Measurements from ENCODE around the gene HACL1. TPM values are rescaled to one million over a fixed set of nuclear protein-coding genes. Genes with fewer than 3 reads are reported as not detected.
A peak's percentile ranks its signal among the peaks of the same experiment; 100 is the strongest.

The HACL1 gene
- total RNA-seq, 4 donors from 2014 or later, result 19.8 to 26.4 (median 21.1) TPM

DNA sequence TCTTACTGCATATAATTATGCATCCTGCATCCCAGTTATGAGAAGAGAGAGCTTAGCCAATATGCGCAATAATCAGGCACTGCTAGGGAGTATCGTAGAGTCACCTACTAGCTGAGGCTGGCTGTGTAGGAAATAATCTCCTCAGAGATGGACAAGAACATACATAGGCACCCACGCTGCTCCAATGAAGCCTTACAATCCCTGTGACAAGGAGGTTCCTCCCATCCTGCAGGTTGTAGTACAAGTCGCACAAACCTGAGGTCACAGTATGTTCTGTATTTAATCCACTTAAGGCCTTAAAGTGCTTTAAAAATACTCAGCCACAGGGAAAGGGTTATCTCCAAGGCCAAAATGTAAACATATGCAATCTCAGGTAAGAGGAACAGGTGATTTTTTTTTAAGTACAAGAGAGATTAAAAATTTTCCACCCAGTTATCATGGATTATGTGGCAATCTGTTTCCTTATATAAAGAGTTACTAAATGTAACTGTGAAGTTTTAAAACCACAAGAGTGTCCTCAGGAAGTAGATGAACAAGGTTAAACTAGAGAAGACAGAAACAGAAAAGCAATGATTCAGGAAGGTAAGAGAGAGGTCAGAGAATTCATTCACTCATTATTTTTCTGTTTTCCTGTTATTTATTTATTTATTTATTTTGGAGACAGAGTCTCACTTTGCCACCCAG, 72.4 kb downstream of the HACL1 start:
- ATAC-seq (ENCODE audit: low FRiP score), result no peak
- TF ChIP-seq, protein P1, sequence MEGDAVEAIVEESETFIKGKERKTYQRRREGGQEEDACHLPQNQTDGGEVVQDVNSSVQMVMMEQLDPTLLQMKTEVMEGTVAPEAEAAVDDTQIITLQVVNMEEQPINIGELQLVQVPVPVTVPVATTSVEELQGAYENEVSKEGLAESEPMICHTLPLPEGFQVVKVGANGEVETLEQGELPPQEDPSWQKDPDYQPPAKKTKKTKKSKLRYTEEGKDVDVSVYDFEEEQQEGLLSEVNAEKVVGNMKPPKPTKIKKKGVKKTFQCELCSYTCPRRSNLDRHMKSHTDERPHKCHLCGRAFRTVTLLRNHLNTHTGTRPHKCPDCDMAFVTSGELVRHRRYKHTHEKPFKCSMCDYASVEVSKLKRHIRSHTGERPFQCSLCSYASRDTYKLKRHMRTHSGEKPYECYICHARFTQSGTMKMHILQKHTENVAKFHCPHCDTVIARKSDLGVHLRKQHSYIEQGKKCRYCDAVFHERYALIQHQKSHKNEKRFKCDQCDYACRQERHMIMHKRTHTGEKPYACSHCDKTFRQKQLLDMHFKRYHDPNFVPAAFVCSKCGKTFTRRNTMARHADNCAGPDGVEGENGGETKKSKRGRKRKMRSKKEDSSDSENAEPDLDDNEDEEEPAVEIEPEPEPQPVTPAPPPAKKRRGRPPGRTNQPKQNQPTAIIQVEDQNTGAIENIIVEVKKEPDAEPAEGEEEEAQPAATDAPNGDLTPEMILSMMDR (IDR thresholded peaks at IDR 0.05), result no peak
- DNase-seq (ENCODE audit: low spot score), result no peak

DNA sequence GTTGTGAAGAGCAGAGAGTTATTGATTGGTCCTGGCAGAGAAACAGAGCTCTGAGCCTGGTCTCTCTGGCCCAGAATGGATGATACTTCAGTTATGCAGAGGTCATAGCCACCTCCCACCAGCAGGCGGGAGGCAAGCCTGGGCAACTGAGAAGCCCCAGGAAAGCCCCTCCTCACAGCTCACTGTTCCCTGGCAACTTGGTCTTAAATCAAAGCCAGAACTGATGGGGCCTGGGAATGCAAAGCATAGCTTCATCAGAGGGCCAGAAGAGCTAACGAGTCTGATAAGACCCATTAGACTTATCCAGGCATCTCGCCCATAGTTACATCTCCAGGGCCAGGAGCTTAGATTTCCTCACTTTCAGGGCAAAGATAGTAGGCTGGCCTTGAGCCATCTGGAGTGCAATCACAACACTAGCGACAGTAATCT, 74.3 kb downstream of the HACL1 start:
- DNase-seq (ENCODE audit: low spot score), result no peak
- TF ChIP-seq, protein P1 (IDR thresholded peaks at IDR 0.05), result no peak
- ATAC-seq (ENCODE audit: low FRiP score), result peak; percentile 82

DNA sequence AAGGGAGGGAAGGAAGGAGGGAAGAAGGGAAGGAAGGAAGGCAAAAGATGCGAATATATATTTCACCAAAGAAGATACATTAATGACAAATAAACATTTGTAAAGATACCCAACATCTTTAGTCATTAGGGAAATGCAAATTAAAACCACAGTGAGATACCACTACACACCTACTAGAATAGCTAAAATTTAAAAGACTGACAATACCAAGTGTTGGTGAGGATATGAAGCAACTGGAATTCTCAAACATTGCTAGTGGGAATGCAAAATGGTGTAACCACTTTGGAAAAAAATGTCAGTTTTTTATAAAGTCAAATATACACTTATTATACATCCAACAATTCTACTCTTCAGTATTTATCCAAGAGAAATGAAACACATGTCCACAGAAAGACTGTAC, 75.6 kb downstream of the HACL1 start:
- no peak for ATAC-seq (ENCODE audit: low FRiP score)
- TF ChIP-seq, protein P1 (IDR thresholded peaks at IDR 0.05), result no peak
- no peak for DNase-seq (ENCODE audit: low spot score)

DNA sequence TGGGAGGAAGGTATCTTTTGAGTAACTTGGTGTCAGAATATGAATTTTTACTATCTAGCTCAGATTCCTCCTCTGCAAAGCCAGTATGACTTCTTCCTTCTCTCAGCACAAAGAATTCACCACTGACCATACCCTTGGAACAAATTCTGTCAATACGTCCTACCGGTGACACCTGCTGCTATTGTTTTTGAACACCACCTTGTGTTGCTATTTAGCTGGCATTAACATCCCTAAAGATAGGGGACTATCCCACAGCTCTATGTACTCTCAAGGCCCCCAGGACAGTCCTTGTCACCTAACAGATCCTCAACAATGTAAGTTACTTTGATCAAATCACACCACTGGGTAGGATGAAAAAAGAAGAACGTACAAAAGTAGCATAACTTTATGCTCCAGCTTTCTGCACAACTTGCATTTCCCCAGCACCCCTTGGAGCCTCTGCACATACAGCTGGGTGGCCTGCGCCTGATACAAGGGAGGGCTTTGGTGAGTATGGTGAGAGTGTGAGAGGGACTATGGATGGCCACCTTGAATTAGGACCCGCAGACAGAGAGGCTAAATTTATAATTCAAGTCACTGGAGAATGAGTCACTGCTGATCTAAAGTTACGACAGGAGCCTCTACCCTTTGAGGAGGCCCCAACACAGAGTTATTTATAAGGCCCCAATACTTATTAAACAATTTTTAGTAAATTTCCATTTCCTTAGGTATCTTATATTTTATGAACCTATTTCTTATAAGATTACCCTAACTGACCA, 77.5 kb downstream of the HACL1 start:
- ATAC-seq (ENCODE audit: low FRiP score) (no peak), DNase-seq (ENCODE audit: low spot score) (no peak)
- TF ChIP-seq, protein P1 (IDR thresholded peaks at IDR 0.05), result no peak

DNA sequence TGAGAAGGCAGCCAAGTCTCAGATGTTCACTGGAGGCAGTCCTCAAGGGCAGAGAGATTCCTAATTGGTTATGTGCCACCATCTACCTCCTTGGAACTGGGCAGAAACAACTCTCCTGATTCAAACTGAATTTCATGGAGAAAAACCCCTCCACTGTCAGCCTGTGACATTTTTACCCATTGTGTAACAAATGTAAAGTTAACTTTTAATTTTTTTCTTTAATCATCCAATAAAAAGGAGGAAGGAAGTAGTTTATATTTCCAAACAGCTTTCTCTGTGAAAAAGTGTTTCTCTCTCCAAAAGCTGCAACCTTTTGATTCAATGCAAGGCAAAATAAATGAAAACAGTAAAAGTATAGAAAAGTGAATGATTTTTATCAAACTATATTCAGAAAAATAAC, 79.4 kb downstream of the HACL1 start:
- DNase-seq (ENCODE audit: low spot score), result no peak
- ATAC-seq (ENCODE audit: low FRiP score), result no peak
- TF ChIP-seq, protein P1 (IDR thresholded peaks at IDR 0.05), result no peak

DNA sequence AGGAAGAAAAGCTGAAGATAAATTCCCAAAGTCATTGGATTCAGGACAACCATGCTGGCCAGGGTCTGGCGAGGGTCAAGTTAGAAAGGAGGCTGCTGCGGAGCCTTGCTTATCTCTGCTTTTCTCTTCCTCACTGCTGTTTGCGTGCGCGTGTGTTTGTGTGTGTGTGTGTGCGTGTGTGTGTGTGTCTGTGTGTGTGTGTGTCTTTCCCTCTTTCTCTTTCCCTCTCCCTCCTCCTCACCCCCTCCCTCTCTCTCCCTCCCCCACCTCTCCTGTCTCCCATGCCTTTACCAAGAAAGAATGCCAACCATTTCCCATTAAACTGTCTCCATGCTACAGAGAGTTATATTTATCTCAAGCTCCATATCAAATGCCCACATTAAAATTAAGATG, 79.8 kb downstream of the HACL1 start, which contains the start of gene COLQ:
Gene COLQ, minus strand, starts transcription at position 134 of the 393 bp plus-strand sequence. Its CDS starts 81 bp downstream, at position 53.
- no peak for DNase-seq (ENCODE audit: low spot score)
- TF ChIP-seq, protein P1 (IDR thresholded peaks at IDR 0.05), result no peak
- no peak for ATAC-seq (ENCODE audit: low FRiP score)

Measured in omental fat pad (tissue), 4 donors.